SK-N-SH treated with all-trans-retinoic acid at 6 μM for 48 hours (cell line): ENCODE data around the gene AGAP1.
A peak's percentile ranks its signal among the peaks of the same experiment; 100 is the strongest.

Experiments
- ATAC-seq: fragments of 200-7000 bp; cut with Tn5 transposase; 3 replicates; pipeline ENCODE4 v1.9.1; 2020; ENCODE audit warnings: mild to moderate bottlenecking, moderate library complexity
- ARNTL ChIP-seq: fragments of 450-650 bp; formaldehyde crosslinking; IDR thresholded peaks from 2 replicates; pipeline ENCODE4 v1.5.0; 2020; ENCODE audit warnings: low read depth, mild to moderate bottlenecking, moderate library complexity, borderline replicate concordance
- BACH2 ChIP-seq: fragments of 250-450 bp; sonication (Bioruptor Pico); IDR thresholded peaks from 2 replicates; pipeline ENCODE4 v1.9.0; 2021; ENCODE audit warnings: mild to moderate bottlenecking, borderline replicate concordance
- CSDC2 ChIP-seq: fragments of 250-450 bp; sonication (Bioruptor Pico); IDR thresholded peaks from 2 replicates; pipeline ENCODE4 v1.5.0; 2020; ENCODE audit warnings: mild to moderate bottlenecking, moderate library complexity
- CSRNP3 ChIP-seq: fragments of 250-450 bp; sonication (Bioruptor Pico); IDR thresholded peaks from 2 replicates; pipeline ENCODE4 v1.5.1; 2021; ENCODE audit warnings: mild to moderate bottlenecking, moderate library complexity
- ESRRG ChIP-seq: fragments of 250-450 bp; sonication (Bioruptor Pico); IDR thresholded peaks from 2 replicates; pipeline ENCODE4 v1.6.1; 2021; ENCODE audit warnings: mild to moderate bottlenecking
- GLIS3 ChIP-seq: fragments of 250-450 bp; sonication (Bioruptor Pico); IDR thresholded peaks from 2 replicates; pipeline ENCODE4 v1.5.0; 2020; ENCODE audit warnings: mild to moderate bottlenecking, moderate library complexity
- ISL1 ChIP-seq: fragments of 250-450 bp; sonication (Bioruptor Pico); IDR thresholded peaks from 2 replicates; pipeline ENCODE4 v2.1.2; 2022; ENCODE audit warnings: mild to moderate bottlenecking, moderate library complexity
- OSR1 ChIP-seq: fragments of 250-450 bp; sonication (Bioruptor Pico); IDR thresholded peaks from 2 replicates; pipeline ENCODE4 v1.8.0; 2022; ENCODE audit warnings: moderate library complexity, mild to moderate bottlenecking, inconsistent platforms
- PATZ1 ChIP-seq: fragments of 250-450 bp; sonication (Bioruptor Pico); IDR thresholded peaks from 2 replicates; pipeline ENCODE4 v1.8.0; 2020; ENCODE audit warnings: mild to moderate bottlenecking, moderate library complexity, borderline replicate concordance
- POU6F1 ChIP-seq: fragments of 250-450 bp; sonication (Bioruptor Pico); IDR thresholded peaks from 2 replicates; pipeline ENCODE4 v1.8.0; 2021; ENCODE audit warnings: low read depth, mild to moderate bottlenecking, moderate library complexity, borderline replicate concordance
- RARB ChIP-seq: fragments of 250-450 bp; sonication (Bioruptor Pico); IDR thresholded peaks from 2 replicates; pipeline ENCODE4 v1.8.0; 2021; ENCODE audit warnings: mild to moderate bottlenecking, moderate library complexity
- SNAI2 ChIP-seq: fragments of 250-450 bp; sonication (Bioruptor Pico); IDR thresholded peaks from 2 replicates; pipeline ENCODE4 v1.5.0; 2020; ENCODE audit warnings: mild to moderate bottlenecking, moderate library complexity
- TCF4 ChIP-seq: fragments of 250-450 bp; sonication (Bioruptor Pico); IDR thresholded peaks from 2 replicates; pipeline ENCODE4 v1.8.0; 2021; ENCODE audit warnings: mild to moderate bottlenecking, moderate library complexity, borderline replicate concordance
- TOX ChIP-seq: fragments of 250-450 bp; sonication (Bioruptor Pico); IDR thresholded peaks from 2 replicates; pipeline ENCODE4 v1.8.0; 2021; ENCODE audit warnings: mild to moderate bottlenecking, moderate library complexity, borderline replicate concordance
- ZC3H10 ChIP-seq: fragments of 250-450 bp; sonication (Bioruptor Pico); IDR thresholded peaks from 2 replicates; pipeline ENCODE4 v1.5.1; 2021; ENCODE audit warnings: mild to moderate bottlenecking, moderate library complexity
- ZFP3 ChIP-seq: fragments of 250-450 bp; sonication (Bioruptor Pico); IDR thresholded peaks from 2 replicates; pipeline ENCODE4 v1.5.0; 2020; ENCODE audit warnings: mild to moderate bottlenecking, moderate library complexity
- ZFP30 ChIP-seq: fragments of 450-650 bp; formaldehyde crosslinking; IDR thresholded peaks from 2 replicates; pipeline ENCODE4 v1.5.0; 2022; ENCODE audit warnings: mild to moderate bottlenecking, moderate library complexity
- ZNF565 ChIP-seq: fragments of 450-650 bp; formaldehyde crosslinking; conservative IDR thresholded peaks from 2 replicates; pipeline ENCODE4 v1.5.0; 2020; ENCODE audit warnings: low read depth, mild to moderate bottlenecking, moderate library complexity
- TF ChIP-seq, protein P1 (sequence below): fragments of 250-450 bp; sonication (Bioruptor Pico); IDR thresholded peaks from 2 replicates; pipeline ENCODE4 v1.5.1; 2020; ENCODE audit warnings: low read depth, mild to moderate bottlenecking, moderate library complexity
- TF ChIP-seq, protein P2 (sequence below): fragments of 250-450 bp; sonication (Bioruptor Pico); IDR thresholded peaks from 2 replicates; pipeline ENCODE4 v1.5.0; 2020; ENCODE audit warnings: mild to moderate bottlenecking, moderate library complexity

Gene AGAP1

GRCh38 chr2:236163471-236164200 is 669.8 kb downstream of the AGAP1 start (continued):
- TF ChIP-seq CSRNP3 (CRISPR knock-in tag) (no peak), SNAI2 (CRISPR knock-in tag) (no peak)
- TF ChIP-seq, all 23 proteins: peak for 0

GRCh38 chr2:236164201-236164924 is 670.5 kb downstream of the AGAP1 start:
- TF ChIP-seq ZNF565 (CRISPR knock-in tag) (no peak), SNAI2 (CRISPR knock-in tag) (no peak), PATZ1 (no peak), CSRNP3 (CRISPR knock-in tag) (no peak), TCF4 (CRISPR knock-in tag) (no peak), GLIS3 (CRISPR knock-in tag) (no peak), CSDC2 (CRISPR knock-in tag) (no peak), ZC3H10 (no peak), ZFP30 (no peak), ESRRG (no peak), POU6F1 (no peak), ZFP3 (CRISPR knock-in tag) (no peak), TOX (CRISPR knock-in tag) (no peak), OSR1 (no peak), RARB (CRISPR knock-in tag) (no peak), ISL1 (CRISPR knock-in tag) (no peak), ARNTL (no peak), BACH2 (no peak)
- TF ChIP-seq, protein P1, sequence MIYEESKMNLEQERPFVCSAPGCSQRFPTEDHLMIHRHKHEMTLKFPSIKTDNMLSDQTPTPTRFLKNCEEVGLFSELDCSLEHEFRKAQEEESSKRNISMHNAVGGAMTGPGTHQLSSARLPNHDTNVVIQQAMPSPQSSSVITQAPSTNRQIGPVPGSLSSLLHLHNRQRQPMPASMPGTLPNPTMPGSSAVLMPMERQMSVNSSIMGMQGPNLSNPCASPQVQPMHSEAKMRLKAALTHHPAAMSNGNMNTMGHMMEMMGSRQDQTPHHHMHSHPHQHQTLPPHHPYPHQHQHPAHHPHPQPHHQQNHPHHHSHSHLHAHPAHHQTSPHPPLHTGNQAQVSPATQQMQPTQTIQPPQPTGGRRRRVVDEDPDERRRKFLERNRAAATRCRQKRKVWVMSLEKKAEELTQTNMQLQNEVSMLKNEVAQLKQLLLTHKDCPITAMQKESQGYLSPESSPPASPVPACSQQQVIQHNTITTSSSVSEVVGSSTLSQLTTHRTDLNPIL (CRISPR knock-in tag), result no peak
- TF ChIP-seq, protein P2, sequence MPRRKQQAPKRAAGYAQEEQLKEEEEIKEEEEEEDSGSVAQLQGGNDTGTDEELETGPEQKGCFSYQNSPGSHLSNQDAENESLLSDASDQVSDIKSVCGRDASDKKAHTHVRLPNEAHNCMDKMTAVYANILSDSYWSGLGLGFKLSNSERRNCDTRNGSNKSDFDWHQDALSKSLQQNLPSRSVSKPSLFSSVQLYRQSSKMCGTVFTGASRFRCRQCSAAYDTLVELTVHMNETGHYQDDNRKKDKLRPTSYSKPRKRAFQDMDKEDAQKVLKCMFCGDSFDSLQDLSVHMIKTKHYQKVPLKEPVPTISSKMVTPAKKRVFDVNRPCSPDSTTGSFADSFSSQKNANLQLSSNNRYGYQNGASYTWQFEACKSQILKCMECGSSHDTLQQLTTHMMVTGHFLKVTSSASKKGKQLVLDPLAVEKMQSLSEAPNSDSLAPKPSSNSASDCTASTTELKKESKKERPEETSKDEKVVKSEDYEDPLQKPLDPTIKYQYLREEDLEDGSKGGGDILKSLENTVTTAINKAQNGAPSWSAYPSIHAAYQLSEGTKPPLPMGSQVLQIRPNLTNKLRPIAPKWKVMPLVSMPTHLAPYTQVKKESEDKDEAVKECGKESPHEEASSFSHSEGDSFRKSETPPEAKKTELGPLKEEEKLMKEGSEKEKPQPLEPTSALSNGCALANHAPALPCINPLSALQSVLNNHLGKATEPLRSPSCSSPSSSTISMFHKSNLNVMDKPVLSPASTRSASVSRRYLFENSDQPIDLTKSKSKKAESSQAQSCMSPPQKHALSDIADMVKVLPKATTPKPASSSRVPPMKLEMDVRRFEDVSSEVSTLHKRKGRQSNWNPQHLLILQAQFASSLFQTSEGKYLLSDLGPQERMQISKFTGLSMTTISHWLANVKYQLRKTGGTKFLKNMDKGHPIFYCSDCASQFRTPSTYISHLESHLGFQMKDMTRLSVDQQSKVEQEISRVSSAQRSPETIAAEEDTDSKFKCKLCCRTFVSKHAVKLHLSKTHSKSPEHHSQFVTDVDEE, result no peak
- ATAC-seq, result peak; percentile 19
